Trophoblast cell (in vitro differentiated cells and primary cell): ENCODE data around the gene SCNN1G.

Experiments used
- DNase-seq, 2 donors: peaks; one replicate each; pipeline ENCODE4 v3.0.0-alpha.2; 2016
- H2AFZ ChIP-seq: 2 replicates; pipeline ENCODE4 v1.6.1; 2013; ENCODE audit warnings: low read length, moderate library complexity, mild to moderate bottlenecking; ENCODE audit not compliant: insufficient read depth, poor library complexity
- H2AK5ac ChIP-seq: 2 replicates; pipeline ENCODE4 v1.6.1; 2013; ENCODE audit warnings: mild to moderate bottlenecking, low read length
- H2BK120ac ChIP-seq: 2 replicates; pipeline ENCODE4 v1.6.1; 2013; ENCODE audit warnings: low read length, mild to moderate bottlenecking, moderate library complexity; ENCODE audit not compliant: insufficient read depth, poor library complexity
- H2BK12ac ChIP-seq: 2 replicates; pipeline ENCODE4 v1.6.1; 2013; ENCODE audit warnings: mild to moderate bottlenecking, low read length, moderate library complexity
- H2BK5ac ChIP-seq: 2 replicates; pipeline ENCODE4 v1.6.1; 2013; ENCODE audit warnings: low read length, low read depth, moderate library complexity, mild to moderate bottlenecking; ENCODE audit not compliant: poor library complexity
- H3K14ac ChIP-seq: 2 replicates; pipeline ENCODE4 v1.6.1; 2013; ENCODE audit warnings: mild to moderate bottlenecking, low read length
- H3K18ac ChIP-seq: 2 replicates; pipeline ENCODE4 v1.6.1; 2013; ENCODE audit warnings: mild to moderate bottlenecking, low read length
- H3K23ac ChIP-seq: 2 replicates; pipeline ENCODE4 v1.6.1; 2013; ENCODE audit warnings: low read length
- H3K27ac ChIP-seq: 2 replicates; pipeline ENCODE4 v1.5.1; 2013; ENCODE audit warnings: low read depth, mild to moderate bottlenecking, inconsistent platforms, low read length, moderate library complexity
- H3K27me3 ChIP-seq: 2 replicates; pipeline ENCODE4 v1.6.1; 2013; ENCODE audit warnings: inconsistent platforms, mild to moderate bottlenecking, low read length, moderate library complexity; ENCODE audit not compliant: insufficient read depth
- H3K36me3 ChIP-seq, 2 experiments: 1 replicate in 1 of 2; 2 replicates in 1 of 2; pipeline ENCODE4 v1.6.1; 2013; ENCODE audit warnings: low read length in 2 of 2, mild to moderate bottlenecking in 2 of 2, moderate library complexity in 1 of 2; ENCODE audit not compliant: insufficient read depth in 2 of 2, control insufficient read depth in 1 of 2
- H3K4ac ChIP-seq: 2 replicates; pipeline ENCODE4 v1.6.1; 2013; ENCODE audit warnings: low read depth, mild to moderate bottlenecking, low read length, moderate library complexity
- H3K4me1 ChIP-seq, 2 experiments: 1 replicate in 1 of 2; 2 replicates in 1 of 2; pipeline ENCODE4 v1.6.1; 2013; ENCODE audit warnings: low read length in 2 of 2, mild to moderate bottlenecking in 2 of 2, moderate library complexity in 1 of 2; ENCODE audit not compliant: insufficient read depth in 2 of 2, control insufficient read depth in 1 of 2
- H3K4me2 ChIP-seq: 2 replicates; pipeline ENCODE4 v1.6.1; 2013; ENCODE audit warnings: inconsistent platforms, mild to moderate bottlenecking, low read length, moderate library complexity
- H3K4me3 ChIP-seq: 2 replicates; pipeline ENCODE4 v1.5.1; 2013; ENCODE audit warnings: mild to moderate bottlenecking, low read depth, low read length, inconsistent platforms
- H3K79me1 ChIP-seq: one replicate; pipeline ENCODE4 v1.6.1; 2013; ENCODE audit warnings: low read length
- H3K79me2 ChIP-seq: 2 replicates; pipeline ENCODE4 v1.6.1; 2013; ENCODE audit warnings: low read length, mild to moderate bottlenecking; ENCODE audit not compliant: control insufficient read depth, insufficient read depth, poor library complexity
- H3K9ac ChIP-seq: 2 replicates; pipeline ENCODE4 v1.6.1; 2013; ENCODE audit warnings: mild to moderate bottlenecking, low read length
- H3K9me3 ChIP-seq: 2 replicates; pipeline ENCODE4 v1.6.1; 2013; ENCODE audit warnings: low read depth, mild to moderate bottlenecking, control low read depth, inconsistent platforms, low read length; ENCODE audit not compliant: insufficient read depth
- H4K12ac ChIP-seq: 2 replicates; pipeline ENCODE4 v1.6.1; 2013; ENCODE audit warnings: low read depth, mild to moderate bottlenecking, low read length, moderate library complexity
- H4K8ac ChIP-seq: 2 replicates; pipeline ENCODE4 v1.6.1; 2013; ENCODE audit warnings: low read depth, mild to moderate bottlenecking, low read length, moderate library complexity
- H4K91ac ChIP-seq: one replicate; pipeline ENCODE4 v1.6.1; 2013; ENCODE audit warnings: low read depth, mild to moderate bottlenecking, low read length, moderate library complexity
- WGBS: extraction: QIAGEN DNeasy Blood & Tissue Kit; methylation state at CpG from one replicate; pipeline ENCODE4 v1.1.7; 2013; ENCODE audit warnings: missing lambda C conversion rate; ENCODE audit not compliant: insufficient read length, insufficient coverage; ENCODE audit errors: extremely low coverage; 5-methylcytosine and 5-hydroxymethylcytosine counted together

Gene SCNN1G

DNA sequence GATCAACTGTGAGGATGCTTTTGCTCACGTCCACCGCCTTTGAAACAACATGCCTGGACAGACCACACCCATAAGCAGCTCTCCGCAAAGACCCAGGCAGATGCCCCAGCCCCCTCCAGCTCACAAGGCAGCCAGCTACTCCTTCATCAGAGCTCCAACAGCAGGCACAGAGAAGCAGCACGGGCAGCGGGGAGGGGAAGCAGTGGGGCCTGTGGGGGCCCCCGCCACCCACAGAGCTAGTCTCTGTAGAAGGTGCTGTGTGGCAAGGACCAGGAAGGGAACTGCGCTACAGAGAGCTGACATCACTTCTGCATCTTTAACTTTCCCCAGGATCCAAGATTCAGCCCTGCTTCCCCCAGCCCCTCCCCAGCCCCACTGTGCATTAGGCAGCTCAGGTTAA is 10.0 kb upstream of the SCNN1G start:
- no peak for DNase-seq
- no peaks in the 10 kb centered on the region for H3K9me3 ChIP-seq
- no peak overlapping the region for H3K18ac ChIP-seq
- H3K27me3 ChIP-seq = no peaks in the 10 kb centered on the region
- H3K4me3 ChIP-seq = no peak overlapping the region
- H3K14ac ChIP-seq = no peak overlapping the region
- no peaks in the 10 kb centered on the region for H3K79me1 ChIP-seq
- no peak overlapping the region for H2BK120ac ChIP-seq
- H2BK5ac ChIP-seq = no peak overlapping the region
- H3K79me2 ChIP-seq = no peaks in the 10 kb centered on the region
- no peak overlapping the region for H3K23ac ChIP-seq
- H3K9ac ChIP-seq = no peak overlapping the region
- no peak overlapping the region for H2BK12ac ChIP-seq
- H4K91ac ChIP-seq = no peak overlapping the region
- H2AFZ ChIP-seq = no peak overlapping the region
- H3K27ac ChIP-seq = no peak overlapping the region
- no peaks in the 10 kb centered on the region for H3K36me3 ChIP-seq
- no peak overlapping the region for H2AK5ac ChIP-seq
- WGBS = no CpG with 5 or more reads among the region's 7 CpGs
- H4K8ac ChIP-seq = no peak overlapping the region
- H4K12ac ChIP-seq = no peak overlapping the region
- no peak overlapping the region for H3K4me2 ChIP-seq
- H3K4me1 ChIP-seq = no peaks in the 10 kb centered on the region
- no peak overlapping the region for H3K4ac ChIP-seq

DNA sequence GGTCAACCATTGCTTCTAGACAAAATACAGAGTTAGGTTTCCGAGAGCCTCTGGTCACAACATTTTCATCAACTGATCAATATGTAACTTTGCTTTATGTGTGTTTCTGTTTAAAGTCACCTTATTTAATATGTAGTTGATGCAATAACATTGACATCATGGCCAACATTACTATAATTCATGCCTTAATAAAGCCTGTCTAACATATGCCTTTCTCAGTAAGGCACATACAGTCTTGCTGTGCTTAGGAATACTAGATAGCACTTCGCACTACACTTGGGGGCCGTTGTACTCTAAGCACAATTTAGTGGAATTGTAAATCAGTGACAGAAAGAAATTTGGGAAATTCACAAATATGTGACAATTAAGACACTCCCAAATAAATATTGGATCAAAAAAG is 9.6 kb upstream of the SCNN1G start:
- Histone ChIP-seq H2BK12ac (no peak overlapping the region), H3K4ac (no peak overlapping the region), H3K79me2 (no peaks in the 10 kb centered on the region), H3K4me2 (no peak overlapping the region), H3K27me3 (no peaks in the 10 kb centered on the region), H2AK5ac (no peak overlapping the region), H3K9me3 (no peaks in the 10 kb centered on the region), H3K79me1 (no peaks in the 10 kb centered on the region), H4K91ac (no peak overlapping the region), H3K4me3 (no peak overlapping the region), H3K4me1 (no peaks in the 10 kb centered on the region), H4K12ac (no peak overlapping the region), H3K18ac (no peak overlapping the region), H3K23ac (no peak overlapping the region), H3K14ac (no peak overlapping the region), H3K27ac (no peak overlapping the region), H2BK5ac (no peak overlapping the region), H2BK120ac (no peak overlapping the region), H3K36me3 (no peaks in the 10 kb centered on the region), H2AFZ (no peak overlapping the region), H3K9ac (no peak overlapping the region), H4K8ac (no peak overlapping the region)
- no CpG with 5 or more reads among the region's 3 CpGs for WGBS
- DNase-seq = no peak

DNA sequence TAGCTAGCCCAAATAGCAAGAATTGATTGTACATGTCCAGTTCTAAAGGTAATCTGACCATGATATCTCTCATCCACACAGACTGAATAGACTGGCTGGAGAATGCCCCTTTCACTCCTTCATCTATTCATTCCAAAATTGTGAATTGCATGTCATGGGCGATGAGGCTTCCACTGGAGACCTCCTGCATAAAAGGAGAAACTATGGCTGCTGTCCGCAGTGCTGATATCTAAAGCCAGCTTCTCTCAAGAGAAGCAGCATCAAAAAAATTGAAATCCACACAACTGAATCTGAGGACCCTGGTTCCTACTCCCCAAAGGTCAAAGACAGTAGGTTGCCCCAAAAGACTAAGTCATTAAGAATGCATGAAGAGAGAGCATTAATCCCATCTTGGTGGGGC is 7.9 kb upstream of the SCNN1G start:
- Histone ChIP-seq H2BK120ac (no peak overlapping the region), H3K27me3 (no peaks in the 10 kb centered on the region), H3K14ac (no peak overlapping the region), H3K4me1 (no peaks in the 10 kb centered on the region), H3K4me3 (no peak overlapping the region), H3K36me3 (no peaks in the 10 kb centered on the region), H4K91ac (no peak overlapping the region), H3K4ac (no peak overlapping the region), H3K18ac (no peak overlapping the region), H3K79me2 (no peaks in the 10 kb centered on the region), H2BK12ac (no peak overlapping the region), H3K23ac (no peak overlapping the region), H2AK5ac (no peak overlapping the region), H3K9ac (no peak overlapping the region), H3K9me3 (no peaks in the 10 kb centered on the region), H2BK5ac (no peak overlapping the region), H4K8ac (no peak overlapping the region), H3K4me2 (no peak overlapping the region), H3K79me1 (no peaks in the 10 kb centered on the region), H3K27ac (no peak overlapping the region), H2AFZ (no peak overlapping the region), H4K12ac (no peak overlapping the region)
- WGBS = no CpG with 5 or more reads among the region's 2 CpGs
- peak in 1 of 2 donors; percentile 4 for DNase-seq

DNA sequence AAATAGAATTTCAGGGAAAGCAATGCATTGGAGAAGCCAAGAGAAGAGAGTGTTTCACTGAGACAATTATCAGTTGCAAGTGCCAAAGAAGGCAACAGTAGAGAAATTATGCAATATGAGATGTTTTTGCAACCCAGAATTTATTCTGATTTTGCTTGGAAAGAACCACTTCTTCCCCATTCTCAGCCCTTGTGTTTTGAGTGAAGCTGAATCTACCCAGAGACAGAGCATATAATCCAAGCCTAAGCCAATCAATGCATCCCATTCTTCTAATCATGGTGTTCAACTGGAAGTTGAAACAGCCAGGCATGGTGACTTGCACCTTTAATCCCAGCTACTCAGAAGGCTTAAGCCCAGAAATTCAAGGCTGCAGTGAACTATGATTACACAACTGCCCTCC is 6.9 kb upstream of the SCNN1G start:
- no peak overlapping the region for H2BK12ac ChIP-seq
- no peak overlapping the region for H2AK5ac ChIP-seq
- H3K18ac ChIP-seq = no peak overlapping the region
- H3K36me3 ChIP-seq = no peaks in the 10 kb centered on the region
- no peaks in the 10 kb centered on the region for H3K79me2 ChIP-seq
- H2BK5ac ChIP-seq = no peak overlapping the region
- H4K91ac ChIP-seq = no peak overlapping the region
- H2BK120ac ChIP-seq = no peak overlapping the region
- H3K4me1 ChIP-seq = no peaks in the 10 kb centered on the region
- H3K23ac ChIP-seq = no peak overlapping the region
- no peak overlapping the region for H3K9ac ChIP-seq
- H3K9me3 ChIP-seq = no peaks in the 10 kb centered on the region
- no peak overlapping the region for H3K4me2 ChIP-seq
- H3K79me1 ChIP-seq = no peaks in the 10 kb centered on the region
- no peak overlapping the region for H4K12ac ChIP-seq
- no peak overlapping the region for H2AFZ ChIP-seq
- H3K27me3 ChIP-seq = no peaks in the 10 kb centered on the region
- H3K4ac ChIP-seq = no peak overlapping the region
- H3K14ac ChIP-seq = no peak overlapping the region
- H4K8ac ChIP-seq = no peak overlapping the region
- no peak for DNase-seq
- no peak overlapping the region for H3K4me3 ChIP-seq
- no peak overlapping the region for H3K27ac ChIP-seq

DNA sequence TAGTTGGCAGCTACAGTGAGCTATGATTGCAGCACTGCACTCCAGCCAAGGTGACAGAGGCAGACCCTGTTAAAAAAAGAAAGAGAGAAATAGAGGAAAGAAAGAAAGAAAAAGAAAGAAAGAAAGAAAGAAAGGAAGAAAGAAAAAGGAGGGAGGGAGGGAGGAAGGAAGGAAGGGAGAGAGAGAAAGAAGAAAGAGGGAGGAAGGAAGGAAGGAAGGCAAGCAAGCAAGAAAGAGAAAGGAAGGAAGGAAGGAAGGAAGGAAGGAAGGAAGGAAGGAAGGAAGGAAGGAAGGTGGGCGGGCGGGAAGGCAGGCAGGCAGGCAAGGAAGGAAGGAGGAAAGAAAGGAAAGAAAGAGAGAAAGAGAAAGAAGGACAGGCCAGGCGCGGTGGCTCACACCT is 1.0 kb upstream of the SCNN1G start:
- WGBS = no CpG with 5 or more reads among the region's 4 CpGs
- no peaks in the 10 kb centered on the region for H3K36me3 ChIP-seq
- H3K18ac ChIP-seq = no peak overlapping the region
- no peak overlapping the region for H4K91ac ChIP-seq
- peaks cover 4% of the 10 kb centered on the region for H3K9me3 ChIP-seq
- no peak for DNase-seq
- H3K9ac ChIP-seq = no peak overlapping the region
- no peak overlapping the region for H2AFZ ChIP-seq
- peaks cover 5 to 7% of the 10 kb centered on the region in 2 experiments for H3K4me1 ChIP-seq
- H3K14ac ChIP-seq = no peak overlapping the region
- H3K4me3 ChIP-seq = no peak overlapping the region
- H2BK12ac ChIP-seq = no peak overlapping the region
- no peak overlapping the region for H3K4me2 ChIP-seq
- no peak overlapping the region for H3K27ac ChIP-seq
- H3K4ac ChIP-seq = no peak overlapping the region
- no peak overlapping the region for H3K23ac ChIP-seq
- H3K27me3 ChIP-seq = peaks cover 11% of the 10 kb centered on the region
- no peaks in the 10 kb centered on the region for H3K79me2 ChIP-seq
- H2BK120ac ChIP-seq = no peak overlapping the region
- H2BK5ac ChIP-seq = no peak overlapping the region
- H4K8ac ChIP-seq = no peak overlapping the region
- H2AK5ac ChIP-seq = no peak overlapping the region
- H4K12ac ChIP-seq = no peak overlapping the region
- H3K79me1 ChIP-seq = no peaks in the 10 kb centered on the region
